ENCODE data around the gene TMEM82.

DNA sequence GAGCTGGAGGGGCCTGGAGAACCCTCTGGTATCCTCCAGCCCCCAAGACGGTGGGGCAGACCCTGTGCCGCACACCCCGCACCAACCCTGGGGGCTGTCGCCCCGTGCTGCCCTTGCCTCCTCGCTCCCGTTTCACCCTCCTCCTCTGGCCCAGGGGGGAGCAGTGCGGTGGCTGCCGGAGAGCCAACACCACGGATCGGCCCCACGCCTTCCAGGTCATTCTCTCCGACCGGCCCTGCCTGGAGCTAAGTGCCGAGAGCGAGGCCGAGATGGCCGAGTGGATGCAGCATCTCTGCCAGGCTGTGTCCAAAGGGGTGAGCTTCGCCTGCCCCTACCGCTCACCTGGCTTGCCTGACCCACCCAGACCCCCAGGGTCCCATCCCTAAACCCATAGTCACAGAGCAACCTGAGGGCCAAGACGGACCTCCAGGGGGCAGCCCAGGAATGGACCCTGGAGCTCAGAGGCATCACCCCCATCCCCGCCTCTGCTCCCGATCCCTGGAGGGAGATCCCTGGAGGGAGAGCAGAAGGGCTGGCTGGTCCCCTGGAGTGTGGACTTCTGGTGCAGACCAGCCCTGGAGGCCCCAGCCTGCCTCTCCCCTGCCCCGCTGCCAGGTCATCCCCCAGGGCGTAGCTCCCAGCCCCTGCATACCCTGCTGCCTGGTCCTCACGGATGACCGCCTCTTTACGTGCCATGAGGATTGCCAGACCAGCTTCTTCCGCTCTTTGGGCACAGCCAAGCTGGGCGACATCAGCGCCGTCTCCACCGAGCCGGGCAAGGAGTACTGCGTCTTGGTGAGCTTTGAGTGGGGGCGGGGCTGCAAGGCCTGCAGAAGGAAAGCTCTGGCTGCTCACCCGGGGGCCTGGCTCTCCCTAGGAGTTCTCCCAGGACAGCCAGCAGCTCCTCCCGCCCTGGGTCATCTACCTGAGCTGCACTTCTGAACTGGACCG, 10.3 kb upstream of the TMEM82 start:
- TF ChIP-seq, protein P1, sequence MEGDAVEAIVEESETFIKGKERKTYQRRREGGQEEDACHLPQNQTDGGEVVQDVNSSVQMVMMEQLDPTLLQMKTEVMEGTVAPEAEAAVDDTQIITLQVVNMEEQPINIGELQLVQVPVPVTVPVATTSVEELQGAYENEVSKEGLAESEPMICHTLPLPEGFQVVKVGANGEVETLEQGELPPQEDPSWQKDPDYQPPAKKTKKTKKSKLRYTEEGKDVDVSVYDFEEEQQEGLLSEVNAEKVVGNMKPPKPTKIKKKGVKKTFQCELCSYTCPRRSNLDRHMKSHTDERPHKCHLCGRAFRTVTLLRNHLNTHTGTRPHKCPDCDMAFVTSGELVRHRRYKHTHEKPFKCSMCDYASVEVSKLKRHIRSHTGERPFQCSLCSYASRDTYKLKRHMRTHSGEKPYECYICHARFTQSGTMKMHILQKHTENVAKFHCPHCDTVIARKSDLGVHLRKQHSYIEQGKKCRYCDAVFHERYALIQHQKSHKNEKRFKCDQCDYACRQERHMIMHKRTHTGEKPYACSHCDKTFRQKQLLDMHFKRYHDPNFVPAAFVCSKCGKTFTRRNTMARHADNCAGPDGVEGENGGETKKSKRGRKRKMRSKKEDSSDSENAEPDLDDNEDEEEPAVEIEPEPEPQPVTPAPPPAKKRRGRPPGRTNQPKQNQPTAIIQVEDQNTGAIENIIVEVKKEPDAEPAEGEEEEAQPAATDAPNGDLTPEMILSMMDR (IDR thresholded peaks at IDR 0.05; ENCODE audit: insufficient read depth, low read depth, low read length): no peak
- no peak for TF ChIP-seq EZH2 (IDR thresholded peaks at IDR 0.05; ENCODE audit: insufficient read depth, low read length)

All from astrocyte (in vitro differentiated cells and primary cell).